HG03097 (cell line): ENCODE data around the gene ATP9B.
"Not testable (repeated sequence)": the region's sequence is repeated elsewhere in the genome, so short reads cannot be mapped to it uniquely, and the experiment has no call there.

Source experiments
- ATAC-seq: cut with Tn5 transposase; IDR thresholded peaks from one replicate; pipeline ENCODE4 v1.9.1; 2021; ENCODE audit not compliant: unreplicated experiment, low FRiP score

The ATP9B gene

GRCh38 chr18:79375441-79376154, 306.4 kb downstream of the ATP9B start:
- ATAC-seq = no peak

DNA sequence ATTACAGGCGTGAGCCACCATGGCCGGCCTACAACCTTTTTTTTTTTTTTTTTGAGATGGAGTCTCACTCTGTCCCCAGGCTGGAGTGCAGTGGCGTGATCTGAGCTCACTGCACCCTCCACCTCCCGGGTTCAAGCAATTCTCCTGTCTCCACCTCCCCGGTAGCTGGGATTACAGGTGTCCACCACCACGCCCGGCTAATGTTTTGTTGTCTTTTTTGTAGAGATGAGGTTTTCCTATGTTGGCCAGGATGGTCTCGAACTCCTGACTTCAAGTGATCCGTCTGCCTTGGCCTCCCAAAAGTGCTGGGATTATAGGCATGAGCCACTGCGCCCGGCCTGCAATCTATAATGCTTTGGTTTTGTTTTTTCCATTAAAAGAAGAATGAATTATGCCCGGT, 307.5 kb downstream of the ATP9B start:
- ATAC-seq = not testable (repeated sequence)

DNA sequence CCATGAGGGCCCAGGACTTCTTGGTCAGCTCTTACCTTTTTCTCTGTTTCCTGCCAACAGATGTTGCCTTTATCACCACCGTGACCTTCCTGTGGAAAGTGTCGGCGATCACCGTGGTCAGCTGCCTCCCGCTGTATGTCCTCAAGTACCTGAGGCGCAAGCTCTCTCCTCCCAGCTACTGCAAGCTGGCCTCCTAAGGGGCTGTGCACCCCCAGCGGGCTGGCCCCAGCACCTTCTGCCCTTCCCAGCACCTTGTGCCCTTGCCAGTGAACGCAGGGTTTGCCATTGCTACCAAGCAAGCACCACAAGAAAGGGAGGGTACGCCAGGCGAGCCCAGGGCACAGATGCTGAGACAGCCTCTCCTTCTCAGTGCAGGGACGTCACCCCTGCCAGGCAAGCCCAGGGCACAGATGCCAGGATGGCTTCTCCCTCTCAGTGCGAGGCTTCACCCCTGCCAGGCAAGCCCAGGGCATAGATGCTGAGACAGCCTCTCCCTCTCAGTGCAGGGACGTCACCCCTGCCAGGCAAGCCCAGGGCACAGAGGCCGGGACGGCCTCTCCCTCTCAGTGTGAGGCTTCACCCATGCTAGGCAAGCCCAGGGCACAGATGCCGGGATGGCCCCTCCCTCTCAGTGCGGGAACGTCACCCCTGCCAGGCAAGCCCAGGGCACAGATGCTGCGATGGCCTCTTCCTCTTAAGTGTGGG, 308.1 kb downstream of the ATP9B start:
- no peak for ATAC-seq

DNA sequence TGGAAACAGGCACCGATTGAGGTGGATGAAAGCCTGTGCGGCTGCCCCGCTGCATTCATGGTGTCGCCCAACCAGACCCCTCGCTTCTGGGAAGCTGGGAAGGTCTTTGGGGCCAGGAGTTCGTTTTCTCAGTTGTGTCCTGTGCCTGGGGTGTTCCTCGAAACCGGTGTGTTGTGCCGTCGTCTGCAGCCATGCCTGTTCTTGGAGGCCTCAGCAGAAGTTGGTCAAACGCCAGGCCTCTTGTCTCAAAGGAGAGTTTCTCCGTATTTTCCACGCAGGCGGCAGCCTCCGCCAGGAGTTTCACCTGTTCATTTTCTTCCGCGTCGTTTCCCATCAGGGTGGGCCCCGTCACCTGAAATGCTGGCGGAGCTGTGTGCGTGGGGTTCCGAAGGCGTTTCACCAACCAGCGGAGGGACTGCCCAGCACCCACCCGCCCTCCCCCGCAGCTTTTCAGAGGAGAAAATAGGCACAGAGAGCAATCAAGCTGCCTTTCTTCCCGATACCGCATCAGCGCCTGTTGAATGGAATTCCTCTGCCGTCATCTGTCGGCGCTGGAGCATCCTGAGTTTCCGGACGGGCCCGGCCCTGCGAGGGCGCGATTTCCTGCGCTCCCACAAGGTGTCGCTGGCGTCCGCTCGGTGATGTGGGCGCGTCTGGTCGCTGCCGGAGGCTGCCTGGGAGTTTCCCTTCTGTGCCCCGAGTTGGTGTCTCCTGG, 309.5 kb downstream of the ATP9B start:
- ATAC-seq = peak; percentile 80

DNA sequence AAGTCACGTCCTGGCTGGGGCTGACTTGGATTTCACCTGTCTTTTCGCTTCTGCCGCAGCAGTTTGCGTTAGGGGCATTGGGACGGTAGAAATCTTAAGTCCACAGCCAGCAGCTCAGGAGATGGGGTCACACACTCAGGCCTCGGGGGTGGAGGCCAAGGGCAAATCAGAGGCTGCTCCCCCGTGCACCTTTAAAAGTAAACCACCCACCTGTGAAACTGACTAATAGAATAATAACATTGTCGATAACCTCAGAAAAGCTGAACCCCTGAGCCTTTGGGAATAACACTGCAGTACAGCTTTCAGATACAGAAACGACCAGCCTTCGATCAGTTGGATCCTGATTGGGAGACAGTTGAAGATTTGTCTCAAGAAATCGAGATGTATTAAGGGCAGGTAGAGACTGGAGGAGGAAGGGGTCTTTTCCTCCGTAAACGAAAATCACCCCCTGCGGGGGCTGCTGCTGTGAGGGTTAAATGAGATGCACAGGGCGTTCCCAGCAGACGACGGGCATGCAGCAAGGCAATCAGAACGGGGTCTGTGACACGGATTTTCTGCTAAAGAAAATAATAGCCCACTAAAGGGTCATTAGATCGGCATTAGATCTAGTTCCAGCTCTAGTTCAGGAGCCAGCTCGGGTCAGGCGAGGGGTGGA, 310.2 kb downstream of the ATP9B start:
- ATAC-seq = no peak

DNA sequence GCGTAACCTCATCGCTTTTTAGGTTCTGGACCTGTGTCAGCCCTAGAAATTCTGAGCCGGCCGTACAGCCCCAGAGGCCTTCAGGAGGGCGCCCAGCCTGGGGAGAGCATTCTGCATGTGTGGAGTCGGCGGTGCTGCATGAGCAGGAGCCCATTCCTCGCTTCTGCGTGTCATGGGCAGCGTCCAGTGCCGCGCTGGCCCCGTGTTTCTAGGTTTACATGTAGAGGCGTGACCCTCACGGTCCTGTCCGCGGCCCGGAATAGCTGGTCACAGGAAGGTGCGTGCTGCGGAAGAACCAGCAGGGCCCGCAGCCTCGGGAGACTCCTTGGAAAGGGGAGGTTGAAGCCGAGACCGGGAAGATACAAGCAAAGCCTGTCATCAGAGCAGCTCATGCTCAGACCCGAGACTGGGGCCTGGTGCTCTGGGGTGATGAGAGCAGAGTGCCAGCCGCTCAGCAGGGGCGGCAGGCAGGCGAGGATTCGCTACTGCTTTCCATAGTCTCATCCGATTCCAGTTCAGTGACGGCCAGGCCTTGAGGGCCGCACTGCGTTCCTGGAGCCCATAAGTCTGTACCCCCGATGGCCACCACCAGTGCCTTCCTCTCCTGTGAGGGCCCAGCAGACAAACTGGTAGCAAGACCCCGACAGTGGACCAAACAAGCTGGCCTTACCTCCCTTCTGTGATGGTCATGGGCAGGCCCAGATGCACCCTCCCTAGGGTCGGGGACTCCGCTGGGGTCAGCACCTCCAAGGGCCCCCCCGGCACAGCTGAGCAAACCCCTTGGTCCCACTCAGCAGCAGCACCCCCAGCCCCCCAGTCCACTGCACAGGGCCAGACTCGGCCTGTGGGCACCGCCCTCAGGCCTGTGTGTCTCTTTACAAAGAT, 311.0 kb downstream of the ATP9B start:
- no peak for ATAC-seq

- no peak for ATAC-seq
These were observed 311.9 kb downstream of the ATP9B start for GRCh38 chr18:79380816-79381806.

DNA sequence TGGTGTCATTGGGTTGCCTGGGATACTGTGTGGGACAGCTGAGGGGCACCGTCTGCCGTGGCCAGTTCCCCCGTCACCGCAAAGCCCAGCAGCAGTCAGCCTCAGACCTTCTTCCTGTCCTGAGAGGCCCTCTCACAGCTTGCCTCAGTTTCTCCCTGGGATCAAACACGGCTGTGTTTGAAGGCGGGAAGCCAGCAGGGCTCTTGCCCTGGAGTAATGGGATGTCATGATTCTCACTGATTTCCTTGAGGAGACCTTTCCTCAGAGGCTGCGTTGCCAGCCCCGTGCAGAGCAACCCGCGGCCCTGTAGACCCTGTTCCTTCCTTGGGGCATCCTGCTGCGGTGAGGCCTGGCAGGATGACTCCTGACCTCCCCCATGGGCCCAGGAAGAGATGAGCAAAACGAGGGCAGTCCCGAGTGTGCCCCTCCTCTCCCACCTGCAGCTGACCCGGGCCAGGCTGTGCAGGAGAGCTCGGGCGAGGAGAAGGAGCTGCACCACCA, 312.7 kb downstream of the ATP9B start:
- ATAC-seq = no peak

- ATAC-seq = no peak
These were observed 313.6 kb downstream of the ATP9B start for GRCh38 chr18:79382681-79383387.

DNA sequence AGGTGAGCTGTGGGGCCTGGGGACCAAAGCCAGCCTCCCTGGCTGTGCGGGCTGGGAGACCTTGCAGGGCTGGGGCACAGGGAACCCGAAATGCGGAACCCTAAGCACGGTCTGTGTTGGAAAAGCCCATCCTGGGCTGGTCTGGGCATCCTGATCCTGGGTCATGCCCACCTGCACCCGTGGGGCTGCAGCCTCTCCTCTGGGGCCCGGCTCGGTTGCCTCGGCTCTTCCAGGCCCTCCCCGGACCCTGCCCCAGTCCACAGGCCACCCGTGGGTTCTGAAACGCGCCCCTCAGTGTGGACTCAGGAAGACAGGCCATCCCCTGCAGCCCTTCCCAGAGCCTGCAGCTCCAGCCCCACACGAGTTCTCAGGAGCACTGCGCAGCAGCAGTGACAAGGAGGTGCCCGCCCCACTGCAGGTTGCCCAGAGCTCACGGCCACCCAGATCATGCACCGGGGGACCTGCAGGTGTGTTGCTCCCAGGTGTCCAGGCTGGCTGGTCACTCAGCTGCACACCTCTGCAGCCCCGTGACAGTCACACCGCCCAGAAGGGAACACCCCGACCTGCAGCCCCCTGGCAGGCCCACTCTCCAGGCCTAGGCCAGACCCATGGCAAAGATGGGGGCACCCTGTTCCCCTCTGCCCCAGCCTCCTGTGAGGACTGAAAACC, 314.3 kb downstream of the ATP9B start:
- ATAC-seq = no peak

DNA sequence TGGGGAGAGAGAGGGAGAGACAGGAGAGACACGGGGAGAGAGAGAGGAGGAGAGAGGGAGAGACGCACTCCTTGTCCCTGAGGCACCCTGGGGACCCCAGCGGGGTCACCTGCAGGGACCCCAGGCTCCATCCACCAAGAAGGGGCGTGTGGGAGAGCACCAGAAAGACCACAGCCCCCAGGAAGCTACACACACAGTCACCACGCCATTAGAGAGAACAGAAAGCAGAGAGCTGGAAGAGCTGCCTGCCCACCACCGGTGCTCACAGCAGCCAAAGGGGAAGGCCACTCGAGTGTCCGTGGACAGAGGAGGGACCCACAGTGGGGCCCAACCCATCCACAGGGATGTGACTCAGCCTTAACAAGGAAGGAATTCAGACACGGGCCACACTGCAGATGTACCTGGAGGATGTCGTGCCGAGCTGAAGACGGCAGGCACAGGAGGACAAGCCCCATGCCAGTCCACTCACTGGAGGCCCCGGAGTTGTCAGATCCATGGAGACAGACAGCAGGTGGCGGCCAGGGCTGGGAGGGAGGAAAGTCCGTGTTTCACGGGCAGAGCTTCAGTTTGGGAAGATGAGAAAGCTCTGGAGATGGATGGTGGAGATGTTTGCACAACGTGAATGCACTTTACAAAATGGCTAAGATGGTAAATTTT, 315.1 kb downstream of the ATP9B start:
- ATAC-seq = no peak

- no peak for ATAC-seq
These were observed 315.6 kb downstream of the ATP9B start for GRCh38 chr18:79384834-79385233.

DNA sequence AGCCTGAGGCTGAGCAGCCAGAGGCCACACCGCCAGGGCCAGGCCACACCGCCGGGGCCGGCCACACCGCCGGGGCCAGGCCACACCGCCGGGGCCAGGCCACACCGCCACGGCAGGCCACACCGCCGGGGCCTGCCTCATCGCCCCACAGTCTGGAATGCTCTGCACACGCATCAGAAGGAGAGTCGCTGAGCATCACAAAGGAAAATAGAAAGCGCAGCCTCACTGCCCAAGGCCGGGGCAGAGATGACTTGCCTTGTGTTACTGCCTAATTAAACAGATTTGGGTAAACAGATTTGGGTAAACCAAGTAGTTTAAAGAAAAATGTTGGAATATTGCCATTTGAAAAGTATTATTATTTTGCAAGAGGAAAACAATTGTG, 316.1 kb downstream of the ATP9B start:
- ATAC-seq = no peak

GRCh38 chr18:79385708-79386341, 316.6 kb downstream of the ATP9B start:
- ATAC-seq = no peak

DNA sequence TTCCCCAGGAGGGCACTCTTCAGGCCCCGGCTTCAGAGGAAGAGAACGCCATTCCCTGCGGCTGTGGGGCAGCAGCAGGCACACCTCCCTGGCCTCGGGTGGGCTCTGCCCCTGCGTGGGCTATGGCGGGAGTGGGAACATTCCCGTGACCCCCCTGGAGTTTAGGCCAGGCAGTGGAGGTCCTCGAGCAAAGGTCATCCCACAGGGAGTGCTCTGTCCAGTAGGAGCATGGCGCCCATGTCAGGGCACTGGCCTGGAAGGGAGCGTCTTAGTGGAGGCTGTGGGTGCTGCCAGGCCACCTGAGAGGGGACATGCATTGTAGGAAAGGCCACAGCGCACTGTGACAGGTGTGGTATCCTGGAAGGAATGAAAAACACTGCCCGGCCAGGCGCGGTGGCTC, 317.4 kb downstream of the ATP9B start:
- no peak for ATAC-seq

DNA sequence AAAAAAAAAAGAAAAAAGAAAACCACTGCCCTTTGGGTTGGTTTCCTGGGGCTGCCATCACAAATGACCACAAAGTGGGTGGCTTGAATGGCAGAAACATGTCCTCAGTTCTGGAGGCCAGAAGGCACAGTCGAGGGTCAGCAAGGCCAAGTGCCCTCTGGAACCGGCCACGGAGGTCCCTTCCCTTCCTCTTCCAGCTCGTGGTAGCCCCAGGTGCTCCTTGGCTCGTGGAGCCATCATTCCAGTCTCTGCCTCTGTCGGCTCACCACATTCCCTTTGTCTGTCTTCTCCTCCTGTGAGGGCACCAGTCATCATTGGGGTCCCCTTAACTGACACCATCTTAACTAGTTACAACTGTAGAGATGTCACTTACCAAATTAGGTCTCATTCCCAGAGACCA, 318.0 kb downstream of the ATP9B start:
- no peak for ATAC-seq

DNA sequence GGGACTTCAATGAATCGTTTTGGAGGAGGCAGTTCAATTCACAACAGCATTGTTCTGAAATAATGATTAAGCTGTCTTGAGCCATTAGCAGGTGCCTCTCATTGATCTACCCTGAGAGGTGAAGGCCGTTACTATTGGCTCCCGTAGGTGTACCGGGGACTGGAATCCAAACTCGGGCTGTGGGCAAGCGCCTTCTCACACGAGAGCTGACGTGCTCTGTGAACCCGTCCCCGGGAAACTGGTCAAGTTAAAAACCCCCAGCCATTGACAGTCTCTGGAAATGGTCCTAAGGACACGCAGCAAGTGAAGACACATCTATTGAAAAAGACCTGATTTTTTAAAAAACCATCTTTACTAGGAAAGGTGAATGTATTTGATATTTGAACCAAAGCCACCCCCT, 318.4 kb downstream of the ATP9B start:
- no peak for ATAC-seq
